CD4-positive, alpha-beta memory T cell (primary cell): ENCODE data around the gene SCAP. TPM values are rescaled to one million over a fixed set of nuclear protein-coding genes. Genes with fewer than 3 reads are reported as not detected.
"Not testable (repeated sequence)": the region's sequence is repeated elsewhere in the genome, so short reads cannot be mapped to it uniquely, and the experiment has no call there.

Experiments used
- CTCF ChIA-PET: fragments of 350-600 bp; sonication (Branson Sonifier 250); formaldehyde crosslinking; loops from one replicate; lab custom pipeline; 2021; ENCODE audit warnings: inconsistent platforms; ENCODE audit not compliant: partially characterized antibody; lab: Charles Lee
- POLR2A ChIA-PET: fragments of 350-600 bp; sonication (Branson Sonifier 250); formaldehyde crosslinking; loops from one replicate; lab custom pipeline; 2021; ENCODE audit not compliant: partially characterized antibody; lab: Charles Lee
- DNase-seq, 5 donors: peaks; one replicate each; pipeline versions ENCODE4 v3.0.0 to v3.0.0-alpha.2; 2020 to 2022; ENCODE audit warnings: mixed read lengths in 1 of 5
- H3K27ac ChIP-seq: one replicate; pipeline ENCODE4 v1.7.0; 2013; ENCODE audit warnings: low read depth, low read length
- H3K27me3 ChIP-seq: 2 replicates; pipeline ENCODE4 v1.7.0; 2013; ENCODE audit warnings: mild to moderate bottlenecking, low read length, moderate library complexity; ENCODE audit not compliant: insufficient read depth
- H3K36me3 ChIP-seq: 2 replicates; pipeline ENCODE4 v1.7.0; 2013; ENCODE audit warnings: mild to moderate bottlenecking, low read length, moderate library complexity; ENCODE audit not compliant: insufficient read depth
- H3K4me1 ChIP-seq: 2 replicates; pipeline ENCODE4 v1.7.0; 2013; ENCODE audit warnings: mild to moderate bottlenecking, low read length, moderate library complexity; ENCODE audit not compliant: insufficient read depth
- H3K4me3 ChIP-seq, 2 donors: one replicate each; pipeline ENCODE4 v1.7.0; 2013; ENCODE audit warnings: low read length in 2 of 2, mild to moderate bottlenecking in 1 of 2
- H3K9me3 ChIP-seq, 2 donors: one replicate each; pipeline ENCODE4 v1.7.0; 2013; ENCODE audit warnings: low read length in 2 of 2, control low read depth in 1 of 2; ENCODE audit not compliant: control insufficient read depth in 1 of 2
- H3K27ac Mint-ChIP-seq, 7 donors: one replicate each; pipeline ENCODE4 v1.8.0; 2020 to 2021; ENCODE audit warnings: mixed read lengths in 7 of 7, mild to moderate bottlenecking in 6 of 7, inconsistent platforms in 3 of 7, moderate library complexity in 3 of 7
- H3K27me3 Mint-ChIP-seq, 2 donors: one replicate each; pipeline ENCODE4 v1.8.0; 2020 to 2021; ENCODE audit warnings: mixed read lengths in 2 of 2
- H3K36me3 Mint-ChIP-seq, 2 donors: one replicate each; pipeline ENCODE4 v1.8.0; 2020 to 2021; ENCODE audit warnings: mixed read lengths in 2 of 2, inconsistent platforms in 1 of 2, mild to moderate bottlenecking in 1 of 2
- H3K4me1 Mint-ChIP-seq, 4 donors: one replicate each; pipeline ENCODE4 v1.8.0; 2020 to 2021; ENCODE audit warnings: mixed read lengths in 4 of 4, mild to moderate bottlenecking in 1 of 4
- H3K4me3 Mint-ChIP-seq, 8 donors: one replicate each; pipeline ENCODE4 v1.8.0; 2020 to 2021; ENCODE audit warnings: mixed read lengths in 8 of 8, mild to moderate bottlenecking in 7 of 8, moderate library complexity in 6 of 8, inconsistent platforms in 3 of 8
- H3K9me3 Mint-ChIP-seq, 8 donors: one replicate each; pipeline ENCODE4 v1.8.0; 2020 to 2021; ENCODE audit warnings: mixed read lengths in 8 of 8, mild to moderate bottlenecking in 5 of 8, inconsistent platforms in 3 of 8, moderate library complexity in 1 of 8
- intact Hi-C: fragments of 100-400 bp; cut with micrococcal nuclease; formaldehyde crosslinking; loops from one replicate; pipeline ENCODE4 v1.15.1; 2023
- polyA plus RNA-seq, 2 donors: library from polyadenylated mRNA; unstranded; fragments of 300-500 nt; fragmentation: Illumina TruSeq; gene quantifications; one replicate each; pipeline ENCODE4 v1.2.3, GENCODE V29; 2021
- total RNA-seq, 2 experiments: library from RNA; stranded (reverse); gene quantifications; one replicate each; pipeline ENCODE4 v1.2.3, GENCODE V29; 2021

Gene SCAP
- total and polyA plus RNA-seq, 4 experiments from 2014 or later: 37.7 to 88.1 (median 71.0) TPM

- Histone ChIP-seq H3K9me3 (no peaks in the 10 kb centered on the region), H3K4me1 (peaks cover 13% of the 10 kb centered on the region), H3K27ac (no peak overlapping the region), H3K27me3 (no peaks in the 10 kb centered on the region), H3K36me3 (no peaks in the 10 kb centered on the region), H3K4me3 (no peak overlapping the region)
- DNase-seq: no peak
- peaks cover 3 to 18% of the 10 kb centered on the region in 2 donors for H3K36me3 Mint-ChIP-seq
- H3K4me1 Mint-ChIP-seq: peaks cover 10 to 33% (median 17%) of the 10 kb centered on the region in 4 donors
- no peaks in the 10 kb centered on the region for H3K27me3 Mint-ChIP-seq
- CTCF ChIA-PET: interaction anchor here (0.7 to 1.2 kb wide), 2 partner anchors 94 to 274 kb away, joined by 4 read pairs; no protein-coding TSS in a partner anchor
- H3K27ac Mint-ChIP-seq: peak overlapping the region in 3 of 7 donors; percentile 45 to 90 (median 85)
- H3K9me3 Mint-ChIP-seq: no peaks in the 10 kb centered on the region
- intact Hi-C loops: no loop called here
- POLR2A ChIA-PET: no interaction called here
- H3K4me3 Mint-ChIP-seq: peak overlapping the region in 4 of 8 donors; percentile 55 to 77 (median 68)
Observed at GRCh38 chr3:47515100-47515499, 39.4 kb upstream of the SCAP start.

GRCh38 chr3:47513125-47513929 is 37.6 kb upstream of the SCAP start, which contains the start of gene ELP6:
Gene ELP6, minus strand, starts transcription at chr3:47513712. Its CDS starts 122 bp downstream, at chr3:47513590.
- peak within 1 kb of the TSS; percentile 97 to 99 (median 98) for H3K27ac Mint-ChIP-seq
- H3K36me3 Mint-ChIP-seq: peaks cover 9 to 27% of the 10 kb centered on the region in 2 donors
- DNase-seq: peak; percentile 98 to 99 (median 99)
- peaks cover 10 to 33% (median 17%) of the 10 kb centered on the region in 4 donors for H3K4me1 Mint-ChIP-seq
- Histone ChIP-seq H3K9me3 (no peaks in the 10 kb centered on the region), H3K36me3 (no peaks in the 10 kb centered on the region), H3K27ac (peak within 1 kb of the TSS; percentile 88), H3K4me3 (peak within 1 kb of the TSS; percentile 73 to 96), H3K27me3 (no peaks in the 10 kb centered on the region), H3K4me1 (peaks cover 13% of the 10 kb centered on the region)
- peak within 1 kb of the TSS; percentile 95 to 99 (median 97) for H3K4me3 Mint-ChIP-seq
- no peaks in the 10 kb centered on the region for H3K27me3 Mint-ChIP-seq
- intact Hi-C loops: loop anchor here (1.0 to 5.0 kb wide), 7 partner anchors 38 to 289 kb away; partner anchors contain the start of genes DHX30, KIF9, KLHL18 and SCAP
- ChIA-PET POLR2A (interaction anchor here (0.6 to 2.9 kb wide), 11 partner anchors 36 to 1820 kb away, joined by 3 to 12 read pairs (median 5); partner anchors contain the start of genes PTPN23, SCAP and SMARCC1), CTCF (interaction anchor here (0.6 to 1.9 kb wide), 6 partner anchors 9 to 272 kb away, joined by 3 to 8 read pairs (median 4); no protein-coding TSS in a partner anchor)
- H3K9me3 Mint-ChIP-seq: no peaks in the 10 kb centered on the region

DNA sequence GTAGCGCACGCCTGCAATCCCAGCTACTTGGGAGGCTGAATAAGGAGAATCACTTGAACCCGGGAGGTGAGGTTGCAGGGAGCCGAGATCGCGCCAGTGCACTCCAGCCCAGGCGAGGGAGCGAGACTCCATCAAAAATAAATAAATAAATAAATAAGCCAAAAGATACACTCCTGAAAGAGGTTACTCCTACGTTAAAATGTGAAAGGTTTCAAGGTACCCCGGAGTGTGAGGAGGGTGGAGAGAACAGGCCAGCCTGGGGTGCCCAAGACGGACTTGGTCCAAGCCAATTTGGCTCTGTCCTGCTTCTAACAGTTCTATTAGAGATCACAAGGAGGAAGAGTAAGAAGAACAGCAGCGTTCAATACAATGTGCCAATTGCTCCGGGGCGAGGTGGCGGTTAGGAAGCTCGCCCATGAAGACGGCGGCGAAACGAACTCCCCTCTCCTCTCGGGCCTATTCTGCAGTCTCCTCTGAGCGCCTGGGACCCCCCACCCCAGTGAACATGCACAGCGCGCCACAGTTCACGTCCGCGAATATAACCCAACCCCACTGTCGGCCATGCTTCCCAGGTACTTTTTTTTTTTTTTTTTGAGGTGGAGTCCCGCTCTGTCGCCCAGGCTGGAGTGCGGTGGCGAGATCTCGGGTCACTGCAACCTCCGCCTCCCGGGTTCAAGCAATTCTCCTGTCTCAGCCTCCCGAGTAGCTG is 36.8 kb upstream of the SCAP start:
- Histone ChIP-seq H3K27ac (peak overlapping the region; percentile 88), H3K4me3 (peak overlapping the region; percentile 73 to 96), H3K9me3 (no peaks in the 10 kb centered on the region), H3K36me3 (no peaks in the 10 kb centered on the region), H3K27me3 (no peaks in the 10 kb centered on the region), H3K4me1 (peaks cover 13% of the 10 kb centered on the region)
- Mint-ChIP-seq H3K27ac (peak overlapping the region; percentile 97 to 99 (median 98)), H3K27me3 (no peaks in the 10 kb centered on the region), H3K36me3 (peaks cover 12 to 34% of the 10 kb centered on the region in 2 donors), H3K4me1 (peaks cover 11 to 33% (median 18%) of the 10 kb centered on the region in 4 donors), H3K4me3 (peak overlapping the region; percentile 95 to 99 (median 97)), H3K9me3 (no peaks in the 10 kb centered on the region)
- intact Hi-C loops: loop anchor here (1.0 to 5.0 kb wide), 7 partner anchors 37 to 290 kb away; partner anchors contain the start of genes DHX30, KIF9, KLHL18 and SCAP
- CTCF ChIA-PET: interaction anchor here (0.6 to 1.9 kb wide), 7 partner anchors 8 to 273 kb away, joined by 3 to 8 read pairs (median 4); no protein-coding TSS in a partner anchor
- POLR2A ChIA-PET: interaction anchor here (0.6 to 2.9 kb wide), 11 partner anchors 35 to 1819 kb away, joined by 3 to 12 read pairs (median 5); partner anchors contain the start of genes PTPN23, SCAP and SMARCC1
- peak in 1 of 5 donors; percentile 46 for DNase-seq

GRCh38 chr3:47505267-47505666 is 29.5 kb upstream of the SCAP start:
- POLR2A ChIA-PET: interaction anchor here (0.7 kb wide), 1 partner anchor 12 kb away, joined by 3 read pairs; no protein-coding TSS in a partner anchor
- intact Hi-C loops, DNase-seq, H3K4me3 Mint-ChIP-seq, H3K4me1 Mint-ChIP-seq, H3K4me1 ChIP-seq, H3K27me3 ChIP-seq, H3K4me3 ChIP-seq, H3K27ac Mint-ChIP-seq, H3K27ac ChIP-seq, H3K27me3 Mint-ChIP-seq, CTCF ChIA-PET, H3K9me3 ChIP-seq, H3K9me3 Mint-ChIP-seq: not testable (repeated sequence)
- peaks cover 24% of the 10 kb centered on the region for H3K36me3 ChIP-seq
- H3K36me3 Mint-ChIP-seq: peaks cover 34 to 62% of the 10 kb centered on the region in 2 donors

DNA sequence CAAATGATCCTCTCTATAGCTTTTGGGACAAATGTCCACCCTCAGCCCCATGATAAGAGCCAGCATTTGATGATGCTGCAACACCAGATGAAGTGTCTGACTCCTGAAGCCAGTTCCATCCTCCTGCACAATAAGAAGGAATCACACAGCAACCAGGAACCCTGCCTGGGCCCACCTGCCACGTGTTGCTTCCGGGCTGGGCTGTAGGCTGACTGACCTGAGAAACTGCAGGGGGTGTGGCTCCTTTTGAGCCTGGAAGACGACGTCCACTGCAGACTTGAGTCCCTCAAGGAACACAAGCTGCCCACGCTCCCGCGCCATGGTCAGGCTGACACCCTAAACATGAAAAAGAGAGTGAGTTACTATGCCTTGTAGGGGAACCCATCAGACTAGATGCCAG is 28.4 kb upstream of the SCAP start:
- no peaks in the 10 kb centered on the region for H3K27me3 ChIP-seq
- H3K4me3 Mint-ChIP-seq: no peak overlapping the region
- H3K27me3 Mint-ChIP-seq: no peaks in the 10 kb centered on the region
- no peaks in the 10 kb centered on the region for H3K9me3 ChIP-seq
- H3K4me3 ChIP-seq: no peak overlapping the region
- DNase-seq: no peak
- no peaks in the 10 kb centered on the region for H3K9me3 Mint-ChIP-seq
- intact Hi-C loops: no loop called here
- CTCF ChIA-PET: interaction anchor here (1.5 kb wide), 1 partner anchor 83 kb away, joined by 4 read pairs; no protein-coding TSS in a partner anchor
- peaks cover 0 to 2% (median 0%) of the 10 kb centered on the region in 4 donors for H3K4me1 Mint-ChIP-seq
- peaks cover 24% of the 10 kb centered on the region for H3K36me3 ChIP-seq
- H3K4me1 ChIP-seq: no peaks in the 10 kb centered on the region
- H3K36me3 Mint-ChIP-seq: peaks cover 36 to 62% of the 10 kb centered on the region in 2 donors
- peak overlapping the region in 1 of 7 donors; percentile 17 for H3K27ac Mint-ChIP-seq
- no peak overlapping the region for H3K27ac ChIP-seq
- POLR2A ChIA-PET: no interaction called here

DNA sequence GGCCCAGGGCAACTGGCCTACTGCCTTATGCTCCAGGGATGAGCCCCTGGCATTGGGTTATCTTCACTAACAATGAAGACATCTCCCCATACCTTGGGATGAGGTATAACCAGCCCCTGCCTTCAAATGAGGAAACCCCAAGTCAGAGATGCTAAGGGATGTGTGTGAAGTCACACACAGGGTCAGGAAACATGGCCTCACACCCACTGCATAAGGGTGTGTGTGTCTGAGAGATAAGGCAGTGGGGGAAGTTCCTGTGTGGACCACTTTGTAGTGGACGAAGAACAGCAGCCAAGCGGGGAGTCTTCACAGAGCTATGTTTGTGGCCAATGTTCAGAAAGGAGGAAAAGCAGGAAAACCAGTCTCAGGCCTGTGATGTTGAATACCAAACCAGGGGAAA is 27.3 kb upstream of the SCAP start:
- Histone ChIP-seq H3K9me3 (no peaks in the 10 kb centered on the region), H3K27ac (no peak overlapping the region), H3K27me3 (no peaks in the 10 kb centered on the region), H3K4me1 (no peaks in the 10 kb centered on the region), H3K4me3 (no peak overlapping the region), H3K36me3 (peaks cover 33% of the 10 kb centered on the region)
- intact Hi-C loops: no loop called here
- Mint-ChIP-seq H3K4me1 (peaks cover 0 to 2% (median 1%) of the 10 kb centered on the region in 4 donors), H3K9me3 (no peaks in the 10 kb centered on the region), H3K27ac (peak overlapping the region in 1 of 7 donors; percentile 36), H3K27me3 (no peaks in the 10 kb centered on the region), H3K4me3 (peak overlapping the region in 1 of 8 donors; percentile 48), H3K36me3 (peaks cover 40 to 64% of the 10 kb centered on the region in 2 donors)
- no peak for DNase-seq
- ChIA-PET POLR2A (interaction anchor here (0.6 to 1.1 kb wide), 2 partner anchors 9 to 175 kb away, joined by 3 read pairs; no protein-coding TSS in a partner anchor), CTCF (interaction anchor here (0.6 kb wide), 1 partner anchor 16 kb away, joined by 5 read pairs; no protein-coding TSS in a partner anchor)
